HepG2 (cell line): ENCODE results near the gene ADIPOR2. TPM values are rescaled to one million over a fixed set of nuclear protein-coding genes. Genes with fewer than 3 reads are reported as not detected.
A peak's percentile ranks its signal among the peaks of the same experiment; 100 is the strongest.

Experiments used
- EED ChIP-seq: sonication (generic); formaldehyde crosslinking; IDR thresholded peaks from 2 replicates; pipeline ENCODE4 v1.5.0; 2020; ENCODE audit warnings: mild to moderate bottlenecking, missing genetic modification reagents
- HNRNPL ChIP-seq: fragments of 200-400 bp; formaldehyde crosslinking; IDR thresholded peaks from 2 replicates; pipeline ENCODE4 v1.6.1; 2017; ENCODE audit warnings: mild to moderate bottlenecking, low read depth, low read length
- MAFG ChIP-seq: sonication (generic); formaldehyde crosslinking; IDR thresholded peaks from 2 replicates; pipeline ENCODE4 v1.5.1; 2020; ENCODE audit warnings: mild to moderate bottlenecking, missing genetic modification reagents
- NFYB ChIP-seq: sonication (generic); formaldehyde crosslinking; IDR thresholded peaks from 2 replicates; pipeline ENCODE4 v1.4.0; 2020; ENCODE audit warnings: missing genetic modification reagents
- POGZ ChIP-seq: sonication (generic); formaldehyde crosslinking; IDR thresholded peaks from 2 replicates; pipeline ENCODE4 v1.4.0; 2020; ENCODE audit warnings: mild to moderate bottlenecking, missing genetic modification reagents
- SOX13 ChIP-seq, 3 experiments: fragments of 450-650 bp in 1 of 3; sonication (generic) in 1 of 3; formaldehyde crosslinking in 1 of 3; IDR thresholded peaks in 2 of 3; conservative IDR thresholded peaks in 1 of 3; 2 replicates each; pipeline versions ENCODE4 v1.5.0 to v1.6.1; 2016 to 2020; ENCODE audit warnings: antibody characterized with exemption in 1 of 3, mild to moderate bottlenecking in 1 of 3, missing compliant biosample characterization in 1 of 3, missing genetic modification reagents in 1 of 3, moderate library complexity in 1 of 3
- ZNF160 ChIP-seq: sonication (generic); formaldehyde crosslinking; IDR thresholded peaks from 2 replicates; pipeline ENCODE4 v1.8.0; 2022; ENCODE audit warnings: mild to moderate bottlenecking, inconsistent platforms, missing genetic modification reagents
- ZNF17 ChIP-seq: sonication (generic); formaldehyde crosslinking; IDR thresholded peaks from 2 replicates; pipeline ENCODE4 v1.5.0; 2020; ENCODE audit warnings: mild to moderate bottlenecking, missing genetic modification reagents
- ZNF562 ChIP-seq: sonication (generic); formaldehyde crosslinking; IDR thresholded peaks from 2 replicates; pipeline ENCODE4 v1.8.0; 2022; ENCODE audit warnings: missing genetic modification reagents, borderline replicate concordance
- ZNF772 ChIP-seq: sonication (generic); formaldehyde crosslinking; IDR thresholded peaks from 2 replicates; pipeline ENCODE4 v1.5.0; 2020; ENCODE audit warnings: mild to moderate bottlenecking, missing genetic modification reagents
- ZSCAN22 ChIP-seq: sonication (generic); formaldehyde crosslinking; IDR thresholded peaks from 2 replicates; pipeline ENCODE4 v1.4.0; 2020; ENCODE audit warnings: mild to moderate bottlenecking, missing genetic modification reagents
- polyA plus RNA-seq, 8 experiments: library from polyadenylated mRNA; depleted of rRNA in 3 of 8; stranded (reverse) in 7 of 8; unstranded in 1 of 8; fragments of >200 nt; fragmentation: Illumina TruSeq in 4 of 8; extraction: Trizol in 4 of 8; gene quantifications; 2 replicates each; pipeline versions ENCODE4 v1.2.1 to v1.2.3, GENCODE V29; 2011 to 2016; ENCODE audit warnings: low read depth in 4 of 8, missing spikeins in 1 of 8, mixed read lengths in 1 of 8; ENCODE audit not compliant: insufficient read depth in 1 of 8
- total RNA-seq, 5 experiments: library from RNA; depleted of rRNA; stranded (reverse); fragments of >200 nt; fragmentation: Illumina TruSeq; extraction: Trizol; gene quantifications; 2 replicates each; pipeline ENCODE4 v1.2.3, GENCODE V29; 2016; ENCODE audit warnings: low read depth in 1 of 5
- TF ChIP-seq, protein P1 (sequence below): sonication (generic); formaldehyde crosslinking; IDR thresholded peaks from 2 replicates; pipeline ENCODE4 v1.5.0; 2020; ENCODE audit warnings: missing genetic modification reagents, mild to moderate bottlenecking, borderline replicate concordance
- TF ChIP-seq, protein P2 (sequence below): sonication (generic); formaldehyde crosslinking; IDR thresholded peaks from 2 replicates; pipeline ENCODE4 v1.5.1; 2020; ENCODE audit warnings: missing genetic modification reagents, mild to moderate bottlenecking, borderline replicate concordance
- TF ChIP-seq, protein P3 (sequence below): sonication (generic); formaldehyde crosslinking; IDR thresholded peaks from 2 replicates; pipeline ENCODE4 v1.5.1; 2020; ENCODE audit warnings: missing genetic modification reagents, mild to moderate bottlenecking, borderline replicate concordance
- TF ChIP-seq, protein P4 (sequence below): sonication (generic); formaldehyde crosslinking; IDR thresholded peaks from 2 replicates; pipeline ENCODE4 v1.8.0; 2022; ENCODE audit warnings: missing genetic modification reagents, mild to moderate bottlenecking, borderline replicate concordance
- TF ChIP-seq, protein P5 (sequence below): sonication (generic); formaldehyde crosslinking; IDR thresholded peaks from 2 replicates; pipeline ENCODE4 v1.4.0; 2020; ENCODE audit warnings: missing genetic modification reagents, borderline replicate concordance

The ADIPOR2 gene
- total and polyA plus RNA-seq, 2 of the 13 experiments (the other 11 are each of a cell fraction or from before 2014, with no cell fraction given), result 35.2 to 52.2 TPM

DNA sequence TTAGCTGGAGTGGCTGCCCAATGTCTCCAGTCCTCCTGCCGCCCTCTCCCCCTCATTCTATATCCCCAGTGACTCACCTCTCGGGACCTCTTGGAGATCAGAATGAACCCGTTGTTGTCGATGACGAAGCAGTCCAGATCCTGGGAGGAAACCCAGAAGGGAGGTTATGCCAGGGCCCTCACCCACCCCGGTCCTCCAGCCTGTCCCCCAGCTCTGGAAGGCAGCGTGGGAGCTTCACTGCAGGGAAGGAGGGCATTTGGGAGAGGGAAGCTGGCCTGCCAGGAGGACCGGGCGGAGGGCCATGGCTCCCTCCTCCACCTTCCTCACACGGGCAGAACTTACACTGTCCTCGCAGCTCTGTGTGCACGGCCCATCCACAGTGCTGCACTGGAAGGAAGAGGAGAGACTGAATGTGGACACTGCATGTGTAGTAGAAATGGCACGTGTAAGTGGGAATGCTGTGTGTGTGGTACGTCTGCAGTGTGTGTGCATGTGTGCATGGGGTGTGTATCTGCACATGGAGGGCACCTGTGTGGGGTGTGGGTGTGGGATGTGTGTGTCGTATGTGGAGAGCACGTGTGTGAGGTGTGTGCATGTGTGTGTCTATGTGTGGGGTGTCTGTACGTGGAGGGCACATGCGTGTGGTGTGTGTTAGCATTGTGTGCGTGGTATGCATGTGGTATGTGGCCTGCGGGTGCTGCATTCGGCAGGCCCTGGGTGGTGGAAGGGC is 119.5 kb downstream of the ADIPOR2 start (continued):
- TF ChIP-seq, protein P1, sequence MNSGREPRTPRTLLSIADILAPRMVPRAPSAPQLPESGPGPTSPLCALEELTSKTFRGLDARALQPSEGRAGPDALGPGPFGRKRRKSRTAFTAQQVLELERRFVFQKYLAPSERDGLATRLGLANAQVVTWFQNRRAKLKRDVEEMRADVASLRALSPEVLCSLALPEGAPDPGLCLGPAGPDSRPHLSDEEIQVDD (CRISPR knock-in tag), result no peak
- TF ChIP-seq, protein P2, sequence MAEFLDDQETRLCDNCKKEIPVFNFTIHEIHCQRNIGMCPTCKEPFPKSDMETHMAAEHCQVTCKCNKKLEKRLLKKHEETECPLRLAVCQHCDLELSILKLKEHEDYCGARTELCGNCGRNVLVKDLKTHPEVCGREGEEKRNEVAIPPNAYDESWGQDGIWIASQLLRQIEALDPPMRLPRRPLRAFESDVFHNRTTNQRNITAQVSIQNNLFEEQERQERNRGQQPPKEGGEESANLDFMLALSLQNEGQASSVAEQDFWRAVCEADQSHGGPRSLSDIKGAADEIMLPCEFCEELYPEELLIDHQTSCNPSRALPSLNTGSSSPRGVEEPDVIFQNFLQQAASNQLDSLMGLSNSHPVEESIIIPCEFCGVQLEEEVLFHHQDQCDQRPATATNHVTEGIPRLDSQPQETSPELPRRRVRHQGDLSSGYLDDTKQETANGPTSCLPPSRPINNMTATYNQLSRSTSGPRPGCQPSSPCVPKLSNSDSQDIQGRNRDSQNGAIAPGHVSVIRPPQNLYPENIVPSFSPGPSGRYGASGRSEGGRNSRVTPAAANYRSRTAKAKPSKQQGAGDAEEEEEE, result no peak
- no peak for TF ChIP-seq POGZ
- TF ChIP-seq HNRNPL, result peak; percentile 31; the same call in 1 of the 2 replicates
- TF ChIP-seq SOX13 (IDR thresholded peaks at IDR 0.05), result no peak
- no peak for TF ChIP-seq SOX13 (CRISPR knock-in tag; conservative IDR thresholded peaks at IDR 0.05 in 1 of 2, IDR thresholded peaks at IDR 0.05 in 1 of 2)
- no peak for TF ChIP-seq ZSCAN22 (CRISPR knock-in tag)
- TF ChIP-seq NFYB (CRISPR knock-in tag), result no peak
- no peak for TF ChIP-seq ZNF562 (CRISPR knock-in tag)
- TF ChIP-seq, protein P3, sequence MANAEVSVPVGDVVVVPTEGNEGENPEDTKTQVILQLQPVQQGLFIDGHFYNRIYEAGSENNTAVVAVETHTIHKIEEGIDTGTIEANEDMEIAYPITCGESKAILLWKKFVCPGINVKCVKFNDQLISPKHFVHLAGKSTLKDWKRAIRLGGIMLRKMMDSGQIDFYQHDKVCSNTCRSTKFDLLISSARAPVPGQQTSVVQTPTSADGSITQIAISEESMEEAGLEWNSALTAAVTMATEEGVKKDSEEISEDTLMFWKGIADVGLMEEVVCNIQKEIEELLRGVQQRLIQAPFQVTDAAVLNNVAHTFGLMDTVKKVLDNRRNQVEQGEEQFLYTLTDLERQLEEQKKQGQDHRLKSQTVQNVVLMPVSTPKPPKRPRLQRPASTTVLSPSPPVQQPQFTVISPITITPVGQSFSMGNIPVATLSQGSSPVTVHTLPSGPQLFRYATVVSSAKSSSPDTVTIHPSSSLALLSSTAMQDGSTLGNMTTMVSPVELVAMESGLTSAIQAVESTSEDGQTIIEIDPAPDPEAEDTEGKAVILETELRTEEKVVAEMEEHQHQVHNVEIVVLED (CRISPR knock-in tag), result no peak
- TF ChIP-seq, protein P4, sequence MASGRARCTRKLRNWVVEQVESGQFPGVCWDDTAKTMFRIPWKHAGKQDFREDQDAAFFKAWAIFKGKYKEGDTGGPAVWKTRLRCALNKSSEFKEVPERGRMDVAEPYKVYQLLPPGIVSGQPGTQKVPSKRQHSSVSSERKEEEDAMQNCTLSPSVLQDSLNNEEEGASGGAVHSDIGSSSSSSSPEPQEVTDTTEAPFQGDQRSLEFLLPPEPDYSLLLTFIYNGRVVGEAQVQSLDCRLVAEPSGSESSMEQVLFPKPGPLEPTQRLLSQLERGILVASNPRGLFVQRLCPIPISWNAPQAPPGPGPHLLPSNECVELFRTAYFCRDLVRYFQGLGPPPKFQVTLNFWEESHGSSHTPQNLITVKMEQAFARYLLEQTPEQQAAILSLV, result no peak
- TF ChIP-seq ZNF17 (CRISPR knock-in tag), result no peak
- TF ChIP-seq ZNF160, result no peak
- TF ChIP-seq, protein P5, sequence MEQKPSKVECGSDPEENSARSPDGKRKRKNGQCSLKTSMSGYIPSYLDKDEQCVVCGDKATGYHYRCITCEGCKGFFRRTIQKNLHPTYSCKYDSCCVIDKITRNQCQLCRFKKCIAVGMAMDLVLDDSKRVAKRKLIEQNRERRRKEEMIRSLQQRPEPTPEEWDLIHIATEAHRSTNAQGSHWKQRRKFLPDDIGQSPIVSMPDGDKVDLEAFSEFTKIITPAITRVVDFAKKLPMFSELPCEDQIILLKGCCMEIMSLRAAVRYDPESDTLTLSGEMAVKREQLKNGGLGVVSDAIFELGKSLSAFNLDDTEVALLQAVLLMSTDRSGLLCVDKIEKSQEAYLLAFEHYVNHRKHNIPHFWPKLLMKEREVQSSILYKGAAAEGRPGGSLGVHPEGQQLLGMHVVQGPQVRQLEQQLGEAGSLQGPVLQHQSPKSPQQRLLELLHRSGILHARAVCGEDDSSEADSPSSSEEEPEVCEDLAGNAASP (CRISPR knock-in tag), result no peak
- no peak for TF ChIP-seq ZNF772
- no peak for TF ChIP-seq EED
- no peak for TF ChIP-seq MAFG (CRISPR knock-in tag)
